Adipocyte (in vitro differentiated cells): ENCODE data around the gene ZNF853.
A peak's percentile ranks its signal among the peaks of the same experiment; 100 is the strongest.
"Not testable (repeated sequence)": the region's sequence is repeated elsewhere in the genome, so short reads cannot be mapped to it uniquely, and the experiment has no call there.

Experiments used
- DNase-seq: peaks from one replicate; pipeline ENCODE4 v3.0.0-alpha.2; 2015; ENCODE audit warnings: low read depth
- H3K27me3 ChIP-seq: replicated peaks from 2 replicates; pipeline ENCODE4 v1.7.0; 2013; ENCODE audit warnings: mild to moderate bottlenecking, low read length, moderate library complexity; ENCODE audit not compliant: control insufficient read depth, insufficient read depth
- H3K36me3 ChIP-seq: 2 replicates; pipeline ENCODE4 v1.7.0; 2013; ENCODE audit warnings: low read length, mild to moderate bottlenecking, moderate library complexity; ENCODE audit not compliant: control insufficient read depth, insufficient read depth, severe bottlenecking
- H3K4me1 ChIP-seq: 2 replicates; pipeline ENCODE4 v1.7.0; 2013; ENCODE audit warnings: mild to moderate bottlenecking, low read length, moderate library complexity; ENCODE audit not compliant: control insufficient read depth, insufficient read depth
- H3K4me3 ChIP-seq: 2 replicates; pipeline ENCODE4 v1.7.0; 2013; ENCODE audit warnings: mild to moderate bottlenecking, low read length, moderate library complexity
- H3K9ac ChIP-seq: 2 replicates; pipeline ENCODE4 v1.7.0; 2013; ENCODE audit warnings: mild to moderate bottlenecking, low read length, moderate library complexity
- H3K9me3 ChIP-seq: 2 replicates; pipeline ENCODE4 v1.7.0; 2013; ENCODE audit warnings: mild to moderate bottlenecking, low read length, moderate library complexity; ENCODE audit not compliant: control insufficient read depth

The ZNF853 gene

DNA sequence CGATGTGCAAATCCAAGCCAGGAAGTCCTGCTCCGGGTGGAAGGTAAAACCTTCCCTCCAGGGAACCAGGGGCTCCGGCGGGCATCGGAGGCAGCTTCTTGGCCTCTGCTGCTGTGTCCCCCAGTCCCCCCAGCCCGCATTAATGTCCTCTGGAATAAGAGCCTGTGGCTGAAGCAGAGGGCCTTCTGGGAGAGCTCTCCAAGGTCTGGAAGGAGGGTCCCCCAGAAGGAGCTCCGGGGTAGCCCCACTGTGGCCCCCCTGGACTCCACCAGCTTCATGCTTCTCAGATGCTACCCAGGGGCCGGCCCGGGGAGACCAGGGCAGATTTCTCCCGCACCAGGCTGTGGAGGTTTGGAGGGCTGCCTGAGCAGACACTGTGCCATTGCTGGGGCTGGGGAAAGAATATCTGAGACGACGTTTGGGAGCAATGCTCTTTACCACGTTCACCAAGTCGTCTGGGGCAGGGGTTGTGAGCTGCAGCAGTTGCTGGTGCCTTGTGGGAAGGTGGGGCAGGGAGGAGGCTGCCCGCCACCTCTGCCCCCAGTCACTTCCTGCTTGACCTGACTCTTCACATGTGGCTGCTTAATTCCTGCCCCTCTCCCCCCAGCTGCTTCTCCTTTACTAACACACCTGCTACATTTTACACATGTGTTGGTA, 8.3 kb downstream of the ZNF853 start:
- no peaks in the 10 kb centered on the region for H3K36me3 ChIP-seq
- no peaks in the 10 kb centered on the region for H3K4me1 ChIP-seq
- DNase-seq, result no peak
- H3K9ac ChIP-seq, result no peak overlapping the region
- H3K9me3 ChIP-seq, result no peaks in the 10 kb centered on the region
- no peak overlapping the region for H3K4me3 ChIP-seq
- H3K27me3 ChIP-seq, result peaks cover 26% of the 10 kb centered on the region

DNA sequence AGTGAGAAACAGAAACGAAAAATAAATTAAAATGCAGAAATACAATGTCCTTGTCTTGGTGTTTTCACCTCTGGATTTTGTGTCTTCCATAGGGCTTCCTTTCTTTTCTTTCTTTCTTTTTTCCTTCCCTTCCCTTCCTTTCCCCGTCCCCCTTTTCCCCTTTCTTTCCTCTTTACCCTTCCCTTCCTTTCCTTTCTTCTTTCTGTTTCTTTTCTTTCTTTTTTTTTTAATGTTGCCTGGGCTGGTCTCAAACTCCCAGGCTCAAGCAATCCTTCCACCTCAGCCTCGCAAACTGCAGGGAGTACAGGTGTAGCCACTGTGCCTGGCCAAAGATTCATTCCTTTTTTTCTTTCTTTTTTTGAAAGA, 8.8 kb downstream of the ZNF853 start:
- no peak for DNase-seq
- no peak overlapping the region for H3K9ac ChIP-seq
- no peak overlapping the region for H3K4me3 ChIP-seq
- H3K27me3 ChIP-seq, result peaks cover 26% of the 10 kb centered on the region
- no peaks in the 10 kb centered on the region for H3K4me1 ChIP-seq
- no peaks in the 10 kb centered on the region for H3K36me3 ChIP-seq
- no peaks in the 10 kb centered on the region for H3K9me3 ChIP-seq

DNA sequence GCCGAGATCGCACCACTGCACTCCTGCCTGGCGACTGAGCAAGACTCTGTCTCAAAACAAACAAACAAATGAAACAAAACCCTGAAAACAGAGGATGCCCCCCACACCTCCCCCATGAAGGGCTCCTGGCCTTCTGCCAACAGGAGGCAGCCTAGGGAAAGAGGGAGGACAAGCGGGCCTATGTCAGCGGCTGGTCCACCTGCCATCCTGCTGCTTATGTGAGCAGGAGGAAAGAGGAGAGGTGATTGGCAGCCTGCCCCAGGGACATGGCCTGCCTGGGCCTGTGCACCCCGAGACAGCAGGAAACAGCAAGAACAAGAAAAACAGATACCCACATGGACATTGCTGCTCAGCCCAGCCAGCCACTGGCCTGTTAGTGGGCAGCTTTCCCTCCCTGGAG, 12.6 kb downstream of the ZNF853 start:
- H3K4me3 ChIP-seq, result no peak overlapping the region
- no peaks in the 10 kb centered on the region for H3K4me1 ChIP-seq
- no peak for DNase-seq
- H3K36me3 ChIP-seq, result no peaks in the 10 kb centered on the region
- no peak overlapping the region for H3K9ac ChIP-seq
- H3K9me3 ChIP-seq, result no peaks in the 10 kb centered on the region
- H3K27me3 ChIP-seq, result peaks cover 16% of the 10 kb centered on the region

DNA sequence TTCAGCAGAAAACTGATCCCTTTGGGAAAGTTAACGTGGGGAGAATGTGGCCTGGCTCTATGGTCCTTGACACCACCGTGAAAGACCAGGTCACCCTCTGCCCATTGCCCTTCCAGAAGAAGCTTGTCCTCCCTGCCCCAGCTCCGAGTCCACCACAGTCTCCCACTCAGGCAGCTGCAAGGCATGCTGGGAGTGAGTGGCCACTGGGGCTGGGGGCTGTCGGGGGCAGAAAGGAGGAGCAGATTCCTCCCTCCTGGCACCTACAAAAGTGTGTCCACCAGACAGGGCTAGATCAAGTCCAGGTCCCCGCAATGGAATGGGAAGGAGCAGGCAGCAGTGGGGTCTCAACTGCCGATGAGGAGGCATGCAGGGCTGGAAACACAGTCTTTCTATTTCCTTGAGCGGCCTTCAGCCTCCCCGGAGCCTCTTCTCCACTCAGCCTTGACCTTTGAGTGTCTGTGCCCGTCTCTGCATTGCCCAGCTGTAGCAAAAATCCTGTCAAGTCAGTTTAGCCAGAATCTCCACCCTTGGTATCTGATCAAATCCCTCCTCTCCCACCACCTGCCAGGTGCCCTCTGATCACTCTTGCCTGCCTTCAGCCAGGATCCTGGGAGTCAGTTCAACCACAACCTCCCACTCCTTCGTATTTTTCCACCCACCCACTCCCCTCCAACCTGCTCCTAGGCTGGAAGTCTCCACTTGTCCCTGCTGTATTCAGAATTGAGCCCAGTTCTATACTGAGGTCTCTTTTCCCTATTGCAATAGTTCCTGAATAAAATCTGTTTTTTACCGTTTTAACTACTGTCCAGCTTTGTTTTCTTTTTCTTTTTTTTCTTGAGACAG, 14.8 kb downstream of the ZNF853 start:
- H3K4me1 ChIP-seq, result no peaks in the 10 kb centered on the region
- no peak overlapping the region for H3K4me3 ChIP-seq

DNA sequence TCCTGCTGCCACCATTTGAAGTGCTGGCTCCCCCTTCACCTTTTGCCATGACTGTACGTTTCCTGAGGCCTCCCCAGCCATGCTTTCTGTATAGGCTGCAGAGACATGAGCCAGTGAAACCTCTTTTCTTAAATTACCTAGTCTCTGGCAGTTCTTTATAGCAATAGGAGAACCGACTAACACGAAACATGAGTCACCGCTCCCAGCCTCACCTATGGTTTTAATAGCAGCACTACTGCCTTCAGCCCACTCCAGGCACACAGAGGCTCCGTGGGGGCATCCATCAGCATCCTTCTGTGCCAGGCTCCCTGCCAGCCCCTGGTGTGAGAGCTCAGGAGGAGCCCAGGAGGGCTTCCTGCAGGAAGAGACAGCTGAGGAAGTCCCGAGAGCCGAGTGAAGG, 16.2 kb downstream of the ZNF853 start:
- Histone ChIP-seq H3K4me1 (peaks cover 3% of the 10 kb centered on the region), H3K9ac (no peak overlapping the region), H3K36me3 (no peaks in the 10 kb centered on the region), H3K27me3 (peaks cover 5% of the 10 kb centered on the region), H3K9me3 (no peaks in the 10 kb centered on the region), H3K4me3 (no peak overlapping the region)
- no peak for DNase-seq

More for the DNA sequence above, 14.8 kb downstream of the ZNF853 start:
- H3K36me3 ChIP-seq, result no peaks in the 10 kb centered on the region
- H3K9ac ChIP-seq, result no peak overlapping the region
- no peaks in the 10 kb centered on the region for H3K9me3 ChIP-seq
- H3K27me3 ChIP-seq, result peaks cover 5% of the 10 kb centered on the region
- no peak for DNase-seq

DNA sequence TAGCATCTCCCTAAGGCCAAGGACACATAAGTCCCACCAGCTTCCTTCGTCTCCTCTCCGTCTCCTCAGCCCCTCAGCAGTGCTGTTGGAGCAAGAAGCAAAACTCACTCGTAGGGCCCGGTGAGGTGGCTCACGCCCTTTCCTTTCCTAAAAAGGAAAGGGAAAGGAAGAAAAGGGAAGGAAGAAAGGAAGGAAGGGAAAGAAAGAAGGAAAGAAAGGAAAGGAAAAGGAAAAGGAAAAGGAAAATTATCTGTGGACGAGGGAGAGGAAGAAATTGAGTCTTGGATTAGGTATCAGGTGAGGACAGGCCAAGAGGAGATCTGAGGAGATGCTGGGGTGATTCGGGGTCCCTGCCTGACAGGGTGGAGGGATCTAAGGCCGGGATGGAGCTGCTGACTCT, 18.6 kb downstream of the ZNF853 start:
- DNase-seq, result no peak
- Histone ChIP-seq H3K27me3 (peaks cover 5% of the 10 kb centered on the region), H3K4me3 (no peak overlapping the region), H3K9ac (no peak overlapping the region), H3K9me3 (no peaks in the 10 kb centered on the region), H3K4me1 (peaks cover 10% of the 10 kb centered on the region), H3K36me3 (no peaks in the 10 kb centered on the region)

DNA sequence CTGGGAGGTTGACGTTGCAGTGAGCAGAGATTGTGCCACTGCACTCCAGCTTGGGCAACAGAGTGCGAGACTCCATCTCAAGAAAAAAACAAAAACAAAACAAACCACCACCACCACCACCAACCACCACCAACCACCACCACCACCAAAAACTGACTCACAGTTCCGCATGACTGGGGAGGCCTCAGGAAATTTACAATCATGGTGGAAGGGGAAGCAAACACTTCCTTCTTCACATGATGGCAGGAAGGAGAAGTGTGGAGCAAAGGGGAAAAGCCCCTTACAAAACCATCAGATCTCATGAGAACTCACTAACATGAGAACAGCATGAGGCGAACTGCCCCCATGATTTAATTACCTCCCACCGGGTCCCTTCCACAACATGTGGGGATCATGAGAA, 19.6 kb downstream of the ZNF853 start:
- not testable (repeated sequence) for H3K9ac ChIP-seq, DNase-seq, H3K36me3 ChIP-seq, H3K4me3 ChIP-seq, H3K9me3 ChIP-seq, H3K27me3 ChIP-seq
- H3K4me1 ChIP-seq, result peaks cover 18% of the 10 kb centered on the region

DNA sequence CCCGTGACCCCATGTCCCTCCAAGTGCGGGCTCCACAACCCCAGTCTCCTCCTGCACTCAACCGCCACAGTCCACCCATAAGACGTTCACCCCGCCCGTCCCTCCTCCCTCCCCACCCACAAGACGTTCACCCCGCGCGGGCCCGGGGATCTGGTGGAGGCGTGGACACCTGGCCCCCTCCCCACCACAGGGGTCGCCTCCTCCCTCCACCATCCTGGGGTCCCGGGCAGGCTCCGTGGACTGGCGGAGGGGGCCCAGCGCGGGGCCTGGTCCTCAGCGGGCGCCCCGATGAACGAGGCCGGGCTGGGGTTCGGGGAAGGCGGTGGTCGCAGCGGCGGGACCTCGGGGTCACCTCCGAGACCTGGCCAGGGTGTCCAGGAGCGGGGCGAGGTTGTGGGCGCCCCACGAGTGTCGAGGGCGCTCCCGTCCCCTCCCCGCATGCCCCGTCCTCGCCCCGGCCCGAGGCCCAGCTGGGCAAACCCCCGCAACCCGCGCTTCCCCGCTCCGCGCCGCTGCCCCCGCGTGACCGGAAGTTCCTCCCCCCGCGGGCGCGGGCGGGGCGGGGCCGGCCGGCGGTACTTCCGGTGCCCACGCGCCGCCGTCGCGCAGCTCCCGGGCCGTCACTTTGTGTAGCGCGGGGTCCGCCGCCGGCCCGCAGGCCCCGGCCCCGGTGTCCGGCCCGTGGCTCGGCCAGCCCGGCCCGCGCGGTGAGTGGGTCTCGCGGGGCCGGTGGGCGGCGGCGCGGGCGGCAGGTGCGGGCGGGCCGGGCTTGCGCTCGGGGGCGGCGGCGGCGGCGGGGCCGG, 21.5 kb downstream of the ZNF853 start, which contains the start of gene ZNF316:
Gene ZNF316, plus strand, starts transcription at position 578 of the 803 bp plus-strand sequence. CDS start 5,092 bp downstream, outside the sequence.
- H3K4me3 ChIP-seq, result peak within 1 kb of the TSS; percentile 88
- peaks cover 3% of the 10 kb centered on the region for H3K36me3 ChIP-seq
- H3K4me1 ChIP-seq, result peaks cover 21% of the 10 kb centered on the region
- DNase-seq, result peak; percentile 87
- H3K9me3 ChIP-seq, result no peaks in the 10 kb centered on the region
- H3K9ac ChIP-seq, result peak within 1 kb of the TSS; percentile 89
- no peaks in the 10 kb centered on the region for H3K27me3 ChIP-seq

DNA sequence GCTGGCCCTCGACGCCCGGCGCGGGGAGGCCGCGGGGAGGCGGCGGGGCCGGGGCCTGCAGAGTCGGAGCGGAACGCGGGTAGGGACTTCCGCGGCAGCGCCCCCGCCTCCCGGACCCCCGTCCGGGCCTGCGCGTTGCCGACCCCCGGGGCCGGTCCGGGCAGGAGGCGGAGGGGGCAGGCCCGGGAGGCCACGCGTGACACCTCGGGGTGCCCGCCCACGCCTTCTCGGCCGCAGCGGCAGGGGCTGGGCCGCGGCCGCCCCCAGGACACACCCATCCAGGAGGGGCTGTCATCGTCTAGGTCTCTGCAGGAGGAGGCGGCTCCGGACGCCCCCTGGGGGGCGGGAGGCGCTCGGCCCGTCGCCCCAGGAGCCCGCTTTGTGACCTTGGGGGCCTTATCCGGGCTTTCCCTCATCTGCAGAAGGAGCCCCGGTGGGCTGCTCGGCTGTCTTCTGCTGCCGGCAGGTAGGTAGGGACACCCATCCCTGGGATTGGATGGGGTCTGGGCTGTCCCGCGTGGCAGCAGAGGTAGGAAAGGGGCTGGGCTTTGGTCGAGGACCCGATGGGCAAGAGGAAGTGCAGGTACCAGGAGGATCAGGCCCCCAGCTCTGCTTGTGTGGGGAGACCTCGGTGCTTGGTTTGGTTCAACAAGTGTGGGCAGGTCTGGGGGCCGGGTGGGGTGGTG, 22.3 kb downstream of the ZNF853 start:
- Histone ChIP-seq H3K9ac (peak overlapping the region; percentile 85), H3K36me3 (peaks cover 11% of the 10 kb centered on the region), H3K9me3 (no peaks in the 10 kb centered on the region), H3K4me3 (peak overlapping the region; percentile 88), H3K4me1 (peaks cover 21% of the 10 kb centered on the region), H3K27me3 (no peaks in the 10 kb centered on the region)
- DNase-seq, result peak; percentile 60

DNA sequence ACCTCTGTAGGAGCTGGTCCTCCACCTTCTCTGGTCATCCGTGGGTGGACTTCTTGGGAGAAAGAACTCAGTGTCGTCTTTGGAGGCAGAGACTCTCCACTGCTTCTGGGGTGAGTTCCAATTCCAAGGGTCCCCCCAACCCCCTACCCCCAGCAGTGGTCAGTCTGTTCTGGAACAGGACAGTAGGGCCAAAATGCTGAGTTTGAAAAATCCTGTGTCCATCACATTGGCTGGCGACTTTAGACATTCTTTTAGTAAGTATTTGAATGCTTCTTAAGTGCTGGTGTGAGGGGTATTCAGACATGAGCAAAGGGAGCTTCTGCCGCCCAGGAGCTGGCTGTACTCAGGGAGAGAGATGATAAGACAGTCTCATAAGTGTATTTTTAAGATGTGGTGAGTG, 23.6 kb downstream of the ZNF853 start:
- Histone ChIP-seq H3K9me3 (no peaks in the 10 kb centered on the region), H3K4me3 (peak overlapping the region; percentile 88), H3K27me3 (no peaks in the 10 kb centered on the region), H3K36me3 (peaks cover 24% of the 10 kb centered on the region), H3K4me1 (peaks cover 21% of the 10 kb centered on the region), H3K9ac (no peak overlapping the region)
- DNase-seq, result no peak
